Fibroblast of lung (primary cell): ENCODE data around the gene LRRC8A. TPM values are rescaled to one million over a fixed set of nuclear protein-coding genes. Genes with fewer than 3 reads are reported as not detected.

ENCODE experiments used
- DNase-seq, 2 donors: peaks; one replicate each; pipeline versions ENCODE4 v3.0.0 to v3.0.0-alpha.2; 2010; ENCODE audit warnings: low read depth in 2 of 2
- H2AFZ ChIP-seq: 2 replicates; pipeline ENCODE4 v1.5.1; 2012; ENCODE audit warnings: low read length, control low read depth, inconsistent platforms
- H3K27ac ChIP-seq: 2 replicates; pipeline ENCODE4 v1.5.1; 2011; ENCODE audit warnings: low read length, control low read depth; ENCODE audit not compliant: insufficient read depth
- H3K27me3 ChIP-seq: 2 replicates; pipeline ENCODE4 v1.5.1; 2011; ENCODE audit warnings: mild to moderate bottlenecking, low read length; ENCODE audit not compliant: control insufficient read depth, insufficient read depth
- H3K36me3 ChIP-seq: 2 replicates; pipeline ENCODE4 v1.5.1; 2011; ENCODE audit warnings: low read length; ENCODE audit not compliant: control insufficient read depth, insufficient read depth
- H3K4me1 ChIP-seq: 2 replicates; pipeline ENCODE4 v1.5.1; 2011; ENCODE audit warnings: low read length; ENCODE audit not compliant: control insufficient read depth, insufficient read depth; ENCODE audit errors: extremely low read depth
- H3K4me2 ChIP-seq: 2 replicates; pipeline ENCODE4 v1.5.1; 2011; ENCODE audit warnings: low read length, control low read depth; ENCODE audit not compliant: insufficient read depth; ENCODE audit errors: extremely low read depth
- H3K4me3 ChIP-seq, 4 experiments: fragments of 200-600 bp in 1 of 4; sonication (generic) in 1 of 4; replicated peaks in 1 of 4; 2 replicates each; pipeline ENCODE4 v1.5.1; 2011 to 2016; ENCODE audit warnings: low read length in 4 of 4, low read depth in 3 of 4, mild to moderate bottlenecking in 3 of 4, control low read depth in 2 of 4, inconsistent platforms in 1 of 4, mixed read lengths in 1 of 4; ENCODE audit not compliant: insufficient read depth in 1 of 4; ENCODE audit errors: control extremely low read depth in 1 of 4
- H3K79me2 ChIP-seq: 2 replicates; pipeline ENCODE4 v1.5.1; 2012; ENCODE audit warnings: mild to moderate bottlenecking, low read length, inconsistent platforms; ENCODE audit not compliant: control insufficient read depth, insufficient read depth
- H3K9ac ChIP-seq: 2 replicates; pipeline ENCODE4 v1.5.1; 2011; ENCODE audit warnings: mild to moderate bottlenecking, low read length, control low read depth; ENCODE audit not compliant: insufficient read depth
- H3K9me3 ChIP-seq: 2 replicates; pipeline ENCODE4 v1.5.1; 2012; ENCODE audit warnings: low read depth, low read length; ENCODE audit not compliant: control insufficient read depth, insufficient read depth
- H4K20me1 ChIP-seq: 2 replicates; pipeline ENCODE4 v1.5.1; 2011; ENCODE audit warnings: low read length; ENCODE audit not compliant: control insufficient read depth, insufficient read depth; ENCODE audit errors: extremely low read depth
- EZH2 ChIP-seq: IDR thresholded peaks from 2 replicates; pipeline ENCODE4 v1.5.1; 2012; ENCODE audit warnings: low read length, control low read depth, mild to moderate bottlenecking; ENCODE audit errors: missing control alignments
- polyA plus RNA-seq, 2 donors: library from polyadenylated mRNA; depleted of rRNA in 1 of 2; stranded (reverse) in 1 of 2; unstranded in 1 of 2; fragments of >200 nt; gene quantifications; 2 replicates each; pipeline ENCODE4 v1.2.1, GENCODE V29; 2011 to 2012; ENCODE audit warnings: missing spikeins in 1 of 2
- total RNA-seq: library from RNA; depleted of rRNA; stranded (reverse); fragments of >200 nt; gene quantifications from 2 replicates; pipeline ENCODE4 v1.2.1, GENCODE V29; 2014
- TF ChIP-seq, protein P1 (sequence below), 2 donors: IDR thresholded peaks in 1 of 2; conservative IDR thresholded peaks in 1 of 2; 1 replicate in 1 of 2; 2 replicates in 1 of 2; pipeline ENCODE4 v1.5.1; 2011 to 2012; ENCODE audit warnings: low read length in 2 of 2, control low read depth in 1 of 2, inconsistent platforms in 1 of 2, low read depth in 1 of 2, mild to moderate bottlenecking in 1 of 2

LRRC8A gene
- total and polyA plus RNA-seq, 2 donors (not counting 1 experiment from before 2014, with no cell fraction given), result 26.1 to 35.4 TPM

GRCh38 chr9:128899566-128900322, 17.8 kb downstream of the LRRC8A start:
- Histone ChIP-seq H3K79me2 (peaks cover 11% of the 10 kb centered on the region), H3K4me2 (no peak overlapping the region), H3K9ac (no peak overlapping the region), H2AFZ (no peak overlapping the region), H3K36me3 (peaks cover 8% of the 10 kb centered on the region), H3K4me1 (peaks cover 2% of the 10 kb centered on the region), H3K27ac (no peak overlapping the region), H4K20me1 (no peaks in the 10 kb centered on the region), H3K4me3 (no peak overlapping the region), H3K9me3 (no peaks in the 10 kb centered on the region), H3K27me3 (no peaks in the 10 kb centered on the region)
- no peak for TF ChIP-seq EZH2
- TF ChIP-seq, protein P1, sequence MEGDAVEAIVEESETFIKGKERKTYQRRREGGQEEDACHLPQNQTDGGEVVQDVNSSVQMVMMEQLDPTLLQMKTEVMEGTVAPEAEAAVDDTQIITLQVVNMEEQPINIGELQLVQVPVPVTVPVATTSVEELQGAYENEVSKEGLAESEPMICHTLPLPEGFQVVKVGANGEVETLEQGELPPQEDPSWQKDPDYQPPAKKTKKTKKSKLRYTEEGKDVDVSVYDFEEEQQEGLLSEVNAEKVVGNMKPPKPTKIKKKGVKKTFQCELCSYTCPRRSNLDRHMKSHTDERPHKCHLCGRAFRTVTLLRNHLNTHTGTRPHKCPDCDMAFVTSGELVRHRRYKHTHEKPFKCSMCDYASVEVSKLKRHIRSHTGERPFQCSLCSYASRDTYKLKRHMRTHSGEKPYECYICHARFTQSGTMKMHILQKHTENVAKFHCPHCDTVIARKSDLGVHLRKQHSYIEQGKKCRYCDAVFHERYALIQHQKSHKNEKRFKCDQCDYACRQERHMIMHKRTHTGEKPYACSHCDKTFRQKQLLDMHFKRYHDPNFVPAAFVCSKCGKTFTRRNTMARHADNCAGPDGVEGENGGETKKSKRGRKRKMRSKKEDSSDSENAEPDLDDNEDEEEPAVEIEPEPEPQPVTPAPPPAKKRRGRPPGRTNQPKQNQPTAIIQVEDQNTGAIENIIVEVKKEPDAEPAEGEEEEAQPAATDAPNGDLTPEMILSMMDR (conservative IDR thresholded peaks at IDR 0.05 in 1 of 2, IDR thresholded peaks at IDR 0.05 in 1 of 2; ENCODE audit: low read depth in 1 of 2, low read length in 2 of 2), result no peak
- no peak for DNase-seq

- no peak overlapping the region for H3K4me2 ChIP-seq
- H4K20me1 ChIP-seq, result no peaks in the 10 kb centered on the region
- H3K4me3 ChIP-seq, result no peak overlapping the region
- TF ChIP-seq, protein P1 (conservative IDR thresholded peaks at IDR 0.05 in 1 of 2, IDR thresholded peaks at IDR 0.05 in 1 of 2; ENCODE audit: low read depth in 1 of 2, low read length in 2 of 2), result no peak
- no peak for TF ChIP-seq EZH2
- H3K36me3 ChIP-seq, result peaks cover 5% of the 10 kb centered on the region
- H3K79me2 ChIP-seq, result peaks cover 10% of the 10 kb centered on the region
- H2AFZ ChIP-seq, result no peak overlapping the region
- H3K4me1 ChIP-seq, result peaks cover 2% of the 10 kb centered on the region
- no peaks in the 10 kb centered on the region for H3K9me3 ChIP-seq
- no peak overlapping the region for H3K27ac ChIP-seq
- no peak overlapping the region for H3K9ac ChIP-seq
- no peaks in the 10 kb centered on the region for H3K27me3 ChIP-seq
- no peak for DNase-seq
Observed at GRCh38 chr9:128901379-128901778, 19.4 kb downstream of the LRRC8A start.

DNA sequence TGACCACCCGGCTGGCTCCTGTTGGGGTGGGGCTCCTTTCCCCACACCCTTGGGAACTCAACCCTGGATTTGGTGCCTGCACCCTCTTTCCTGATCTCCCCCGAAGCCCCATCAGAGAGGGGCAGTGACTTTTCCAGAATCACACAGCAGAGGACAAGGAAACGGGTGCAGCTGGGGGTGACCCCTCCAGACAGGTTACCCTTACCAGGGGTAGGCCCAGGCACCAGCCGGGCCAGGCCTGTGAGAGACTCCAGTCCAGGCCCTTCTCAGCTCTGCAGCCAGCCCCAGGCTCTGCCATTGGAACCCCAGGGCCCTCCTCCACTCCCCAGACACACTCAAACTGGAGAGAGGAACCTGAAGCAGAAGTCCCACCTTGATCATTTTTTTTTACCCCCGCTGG, 19.9 kb downstream of the LRRC8A start:
- Histone ChIP-seq H3K27me3 (no peaks in the 10 kb centered on the region), H3K9me3 (no peaks in the 10 kb centered on the region), H3K9ac (no peak overlapping the region), H3K4me2 (no peak overlapping the region), H3K27ac (no peak overlapping the region), H2AFZ (no peak overlapping the region), H4K20me1 (no peaks in the 10 kb centered on the region), H3K4me1 (peaks cover 2% of the 10 kb centered on the region), H3K36me3 (peaks cover 5% of the 10 kb centered on the region), H3K79me2 (peaks cover 10% of the 10 kb centered on the region), H3K4me3 (no peak overlapping the region)
- DNase-seq, result no peak
- TF ChIP-seq, protein P1 (conservative IDR thresholded peaks at IDR 0.05 in 1 of 2, IDR thresholded peaks at IDR 0.05 in 1 of 2; ENCODE audit: low read depth in 1 of 2, low read length in 2 of 2), result no peak
- TF ChIP-seq EZH2, result no peak
